Measurements from ENCODE around the gene ACOT11.

ACOT11 gene

DNA sequence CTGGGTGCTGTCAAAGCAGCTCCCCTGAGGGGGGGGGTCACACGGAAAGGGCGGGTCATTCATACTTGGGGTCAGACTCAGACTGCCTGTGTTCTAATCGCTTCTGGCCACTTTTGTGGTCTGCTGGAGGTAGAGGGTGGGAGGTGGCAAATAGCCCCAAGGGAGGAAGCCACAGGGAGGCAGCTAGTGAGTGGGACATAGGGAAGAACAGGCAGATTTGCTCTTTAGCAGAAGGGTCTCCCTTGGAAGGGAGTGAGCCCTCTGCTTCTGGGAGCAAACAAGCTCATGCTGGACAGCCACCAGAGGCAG, 24.5 kb downstream of the ACOT11 start:
- ATAC-seq = no peak
- TF ChIP-seq ZNF565 (CRISPR knock-in tag; conservative IDR thresholded peaks at IDR 0.05; ENCODE audit: low read depth) (no peak), ESRRG (CRISPR knock-in tag; IDR thresholded peaks at IDR 0.05) (no peak), ZC3H10 (CRISPR knock-in tag; IDR thresholded peaks at IDR 0.05) (no peak)

DNA sequence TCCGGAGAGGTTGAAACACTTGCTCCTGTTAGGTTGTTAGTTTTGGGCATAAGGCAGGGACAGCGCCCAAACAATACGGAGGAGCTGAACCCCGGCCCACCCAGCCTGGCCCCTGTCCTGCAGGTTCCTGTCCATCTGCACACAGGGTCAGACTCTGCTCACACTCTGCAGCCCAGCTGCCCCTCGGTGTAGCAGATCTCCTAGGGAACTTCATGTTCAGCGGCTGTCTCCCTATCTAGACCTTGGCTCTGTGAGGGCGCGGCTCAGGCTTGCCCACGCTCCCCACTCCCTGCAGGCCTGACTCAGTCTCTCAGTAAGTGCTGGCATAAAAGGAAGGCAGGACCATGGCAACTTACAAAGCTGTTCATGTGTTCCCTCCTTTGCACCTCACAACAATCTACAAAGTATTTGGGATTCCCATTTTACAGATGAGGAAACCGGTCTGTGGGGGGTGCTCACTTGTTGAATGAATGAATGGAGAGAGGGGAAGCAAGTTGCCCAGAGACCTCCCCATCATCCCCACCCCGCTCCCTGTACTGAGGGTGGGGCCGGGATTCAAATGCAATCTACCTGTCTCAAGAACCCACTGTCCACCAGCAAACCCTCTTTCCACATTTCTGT, 26.2 kb downstream of the ACOT11 start:
- TF ChIP-seq ZNF8 (CRISPR knock-in tag; IDR thresholded peaks at IDR 0.05) = no peak
- TF ChIP-seq OSR1 (CRISPR knock-in tag; IDR thresholded peaks at IDR 0.05) = no peak
- TF ChIP-seq ZNF565 (CRISPR knock-in tag; conservative IDR thresholded peaks at IDR 0.05; ENCODE audit: low read depth) = no peak
- TF ChIP-seq ZFP30 (CRISPR knock-in tag; IDR thresholded peaks at IDR 0.05) = no peak
- TF ChIP-seq BACH2 (CRISPR knock-in tag; IDR thresholded peaks at IDR 0.05; ENCODE audit: borderline replicate concordance) = no peak
- TF ChIP-seq, protein P1, sequence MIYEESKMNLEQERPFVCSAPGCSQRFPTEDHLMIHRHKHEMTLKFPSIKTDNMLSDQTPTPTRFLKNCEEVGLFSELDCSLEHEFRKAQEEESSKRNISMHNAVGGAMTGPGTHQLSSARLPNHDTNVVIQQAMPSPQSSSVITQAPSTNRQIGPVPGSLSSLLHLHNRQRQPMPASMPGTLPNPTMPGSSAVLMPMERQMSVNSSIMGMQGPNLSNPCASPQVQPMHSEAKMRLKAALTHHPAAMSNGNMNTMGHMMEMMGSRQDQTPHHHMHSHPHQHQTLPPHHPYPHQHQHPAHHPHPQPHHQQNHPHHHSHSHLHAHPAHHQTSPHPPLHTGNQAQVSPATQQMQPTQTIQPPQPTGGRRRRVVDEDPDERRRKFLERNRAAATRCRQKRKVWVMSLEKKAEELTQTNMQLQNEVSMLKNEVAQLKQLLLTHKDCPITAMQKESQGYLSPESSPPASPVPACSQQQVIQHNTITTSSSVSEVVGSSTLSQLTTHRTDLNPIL (CRISPR knock-in tag; IDR thresholded peaks at IDR 0.05; ENCODE audit: low read depth) = no peak
- TF ChIP-seq, protein P2, sequence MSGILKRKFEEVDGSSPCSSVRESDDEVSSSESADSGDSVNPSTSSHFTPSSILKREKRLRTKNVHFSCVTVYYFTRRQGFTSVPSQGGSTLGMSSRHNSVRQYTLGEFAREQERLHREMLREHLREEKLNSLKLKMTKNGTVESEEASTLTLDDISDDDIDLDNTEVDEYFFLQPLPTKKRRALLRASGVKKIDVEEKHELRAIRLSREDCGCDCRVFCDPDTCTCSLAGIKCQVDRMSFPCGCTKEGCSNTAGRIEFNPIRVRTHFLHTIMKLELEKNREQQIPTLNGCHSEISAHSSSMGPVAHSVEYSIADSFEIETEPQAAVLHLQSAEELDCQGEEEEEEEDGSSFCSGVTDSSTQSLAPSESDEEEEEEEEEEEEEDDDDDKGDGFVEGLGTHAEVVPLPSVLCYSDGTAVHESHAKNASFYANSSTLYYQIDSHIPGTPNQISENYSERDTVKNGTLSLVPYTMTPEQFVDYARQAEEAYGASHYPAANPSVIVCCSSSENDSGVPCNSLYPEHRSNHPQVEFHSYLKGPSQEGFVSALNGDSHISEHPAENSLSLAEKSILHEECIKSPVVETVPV (CRISPR knock-in tag; IDR thresholded peaks at IDR 0.05) = no peak
- TF ChIP-seq, protein P3, sequence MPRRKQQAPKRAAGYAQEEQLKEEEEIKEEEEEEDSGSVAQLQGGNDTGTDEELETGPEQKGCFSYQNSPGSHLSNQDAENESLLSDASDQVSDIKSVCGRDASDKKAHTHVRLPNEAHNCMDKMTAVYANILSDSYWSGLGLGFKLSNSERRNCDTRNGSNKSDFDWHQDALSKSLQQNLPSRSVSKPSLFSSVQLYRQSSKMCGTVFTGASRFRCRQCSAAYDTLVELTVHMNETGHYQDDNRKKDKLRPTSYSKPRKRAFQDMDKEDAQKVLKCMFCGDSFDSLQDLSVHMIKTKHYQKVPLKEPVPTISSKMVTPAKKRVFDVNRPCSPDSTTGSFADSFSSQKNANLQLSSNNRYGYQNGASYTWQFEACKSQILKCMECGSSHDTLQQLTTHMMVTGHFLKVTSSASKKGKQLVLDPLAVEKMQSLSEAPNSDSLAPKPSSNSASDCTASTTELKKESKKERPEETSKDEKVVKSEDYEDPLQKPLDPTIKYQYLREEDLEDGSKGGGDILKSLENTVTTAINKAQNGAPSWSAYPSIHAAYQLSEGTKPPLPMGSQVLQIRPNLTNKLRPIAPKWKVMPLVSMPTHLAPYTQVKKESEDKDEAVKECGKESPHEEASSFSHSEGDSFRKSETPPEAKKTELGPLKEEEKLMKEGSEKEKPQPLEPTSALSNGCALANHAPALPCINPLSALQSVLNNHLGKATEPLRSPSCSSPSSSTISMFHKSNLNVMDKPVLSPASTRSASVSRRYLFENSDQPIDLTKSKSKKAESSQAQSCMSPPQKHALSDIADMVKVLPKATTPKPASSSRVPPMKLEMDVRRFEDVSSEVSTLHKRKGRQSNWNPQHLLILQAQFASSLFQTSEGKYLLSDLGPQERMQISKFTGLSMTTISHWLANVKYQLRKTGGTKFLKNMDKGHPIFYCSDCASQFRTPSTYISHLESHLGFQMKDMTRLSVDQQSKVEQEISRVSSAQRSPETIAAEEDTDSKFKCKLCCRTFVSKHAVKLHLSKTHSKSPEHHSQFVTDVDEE (CRISPR knock-in tag; IDR thresholded peaks at IDR 0.05) = no peak
- TF ChIP-seq ZC3H10 (CRISPR knock-in tag; IDR thresholded peaks at IDR 0.05) = no peak
- TF ChIP-seq RARB (CRISPR knock-in tag; IDR thresholded peaks at IDR 0.05) = no peak
- TF ChIP-seq ISL1 (CRISPR knock-in tag; IDR thresholded peaks at IDR 0.05) = no peak
- no peak for TF ChIP-seq TCF4 (CRISPR knock-in tag; IDR thresholded peaks at IDR 0.05; ENCODE audit: borderline replicate concordance)
- TF ChIP-seq, protein P4, sequence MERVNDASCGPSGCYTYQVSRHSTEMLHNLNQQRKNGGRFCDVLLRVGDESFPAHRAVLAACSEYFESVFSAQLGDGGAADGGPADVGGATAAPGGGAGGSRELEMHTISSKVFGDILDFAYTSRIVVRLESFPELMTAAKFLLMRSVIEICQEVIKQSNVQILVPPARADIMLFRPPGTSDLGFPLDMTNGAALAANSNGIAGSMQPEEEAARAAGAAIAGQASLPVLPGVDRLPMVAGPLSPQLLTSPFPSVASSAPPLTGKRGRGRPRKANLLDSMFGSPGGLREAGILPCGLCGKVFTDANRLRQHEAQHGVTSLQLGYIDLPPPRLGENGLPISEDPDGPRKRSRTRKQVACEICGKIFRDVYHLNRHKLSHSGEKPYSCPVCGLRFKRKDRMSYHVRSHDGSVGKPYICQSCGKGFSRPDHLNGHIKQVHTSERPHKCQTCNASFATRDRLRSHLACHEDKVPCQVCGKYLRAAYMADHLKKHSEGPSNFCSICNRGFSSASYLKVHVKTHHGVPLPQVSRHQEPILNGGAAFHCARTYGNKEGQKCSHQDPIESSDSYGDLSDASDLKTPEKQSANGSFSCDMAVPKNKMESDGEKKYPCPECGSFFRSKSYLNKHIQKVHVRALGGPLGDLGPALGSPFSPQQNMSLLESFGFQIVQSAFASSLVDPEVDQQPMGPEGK (CRISPR knock-in tag; IDR thresholded peaks at IDR 0.05; ENCODE audit: borderline replicate concordance) = no peak
- no peak for TF ChIP-seq ESRRG (CRISPR knock-in tag; IDR thresholded peaks at IDR 0.05)
- no peak for TF ChIP-seq ZFP3 (CRISPR knock-in tag; IDR thresholded peaks at IDR 0.05)
- no peak for TF ChIP-seq CSDC2 (CRISPR knock-in tag; IDR thresholded peaks at IDR 0.05)

DNA sequence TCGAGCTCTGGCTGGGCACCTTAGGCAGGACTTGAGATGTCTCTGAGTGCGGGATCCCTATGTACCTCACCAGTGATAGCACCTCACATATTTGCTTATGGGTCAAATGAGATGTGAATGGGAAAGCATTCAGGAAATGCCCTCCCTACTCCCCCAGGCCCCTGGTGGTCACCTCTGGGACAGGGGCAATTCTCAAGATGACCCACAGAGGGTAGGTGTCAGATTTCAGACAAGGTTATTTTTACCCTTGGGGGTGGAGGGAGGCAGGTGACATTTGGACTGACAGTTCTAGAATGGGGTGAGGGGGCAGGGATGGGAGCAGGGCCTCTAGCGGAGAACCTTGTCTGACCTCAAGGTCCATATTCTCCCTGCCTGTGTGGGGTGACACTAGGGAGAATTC, 27.1 kb downstream of the ACOT11 start:
- TF ChIP-seq ESRRG (CRISPR knock-in tag; IDR thresholded peaks at IDR 0.05) = no peak
- TF ChIP-seq ZC3H10 (CRISPR knock-in tag; IDR thresholded peaks at IDR 0.05) = no peak
- no peak for TF ChIP-seq ZFP3 (CRISPR knock-in tag; IDR thresholded peaks at IDR 0.05)
- TF ChIP-seq RARB (CRISPR knock-in tag; IDR thresholded peaks at IDR 0.05) = no peak
- TF ChIP-seq ISL1 (CRISPR knock-in tag; IDR thresholded peaks at IDR 0.05) = no peak
- no peak for TF ChIP-seq TOX (CRISPR knock-in tag; IDR thresholded peaks at IDR 0.05; ENCODE audit: borderline replicate concordance)
- TF ChIP-seq ZFP30 (CRISPR knock-in tag; IDR thresholded peaks at IDR 0.05) = no peak
- TF ChIP-seq SNAI2 (CRISPR knock-in tag; IDR thresholded peaks at IDR 0.05) = no peak
- TF ChIP-seq ZNF8 (CRISPR knock-in tag; IDR thresholded peaks at IDR 0.05) = no peak
- TF ChIP-seq ZNF565 (CRISPR knock-in tag; conservative IDR thresholded peaks at IDR 0.05; ENCODE audit: low read depth) = no peak
- TF ChIP-seq, protein P5, sequence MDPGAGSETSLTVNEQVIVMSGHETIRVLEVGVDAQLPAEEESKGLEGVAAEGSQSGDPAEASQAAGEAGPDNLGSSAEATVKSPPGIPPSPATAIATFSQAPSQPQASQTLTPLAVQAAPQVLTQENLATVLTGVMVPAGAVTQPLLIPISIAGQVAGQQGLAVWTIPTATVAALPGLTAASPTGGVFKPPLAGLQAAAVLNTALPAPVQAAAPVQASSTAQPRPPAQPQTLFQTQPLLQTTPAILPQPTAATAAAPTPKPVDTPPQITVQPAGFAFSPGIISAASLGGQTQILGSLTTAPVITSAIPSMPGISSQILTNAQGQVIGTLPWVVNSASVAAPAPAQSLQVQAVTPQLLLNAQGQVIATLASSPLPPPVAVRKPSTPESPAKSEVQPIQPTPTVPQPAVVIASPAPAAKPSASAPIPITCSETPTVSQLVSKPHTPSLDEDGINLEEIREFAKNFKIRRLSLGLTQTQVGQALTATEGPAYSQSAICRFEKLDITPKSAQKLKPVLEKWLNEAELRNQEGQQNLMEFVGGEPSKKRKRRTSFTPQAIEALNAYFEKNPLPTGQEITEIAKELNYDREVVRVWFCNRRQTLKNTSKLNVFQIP (CRISPR knock-in tag; IDR thresholded peaks at IDR 0.05; ENCODE audit: borderline replicate concordance, low read depth) = no peak
- no peak for TF ChIP-seq ZNF70 (CRISPR knock-in tag; IDR thresholded peaks at IDR 0.05)
- TF ChIP-seq TCF4 (CRISPR knock-in tag; IDR thresholded peaks at IDR 0.05; ENCODE audit: borderline replicate concordance) = no peak
- ATAC-seq = no peak

More for the DNA sequence above, 26.2 kb downstream of the ACOT11 start:
- no peak for ATAC-seq
